ENCODE data around the gene HSPB2. TPM values are rescaled to one million over a fixed set of nuclear protein-coding genes. Genes with fewer than 3 reads are reported as not detected.

HSPB2 gene
- total RNA-seq, 4 donors from 2014 or later = 0.21 to 5.0 (median 1.7) TPM

DNA sequence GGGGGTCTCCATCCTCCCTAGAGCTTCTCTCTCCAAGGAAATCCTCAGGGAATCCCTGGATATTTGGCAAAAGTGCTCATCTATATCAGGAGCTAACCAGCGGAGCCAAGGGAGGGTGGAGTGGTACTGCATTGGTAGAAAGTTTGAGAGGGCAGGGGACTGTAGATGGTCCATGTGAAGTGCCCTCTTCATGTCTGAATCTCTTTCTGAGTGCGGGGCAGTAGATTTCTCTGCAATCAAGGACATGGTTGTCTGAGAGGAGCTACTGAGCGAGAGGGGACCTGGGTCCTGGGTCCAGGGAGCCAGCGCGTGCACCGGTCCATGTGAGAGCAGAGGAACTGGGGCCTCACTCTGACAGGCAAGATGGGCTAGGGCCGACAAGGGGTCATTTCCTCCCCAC, 25.3 kb downstream of the HSPB2 start:
- peak overlapping the region; percentile 77 to 95 (median 84) for H3K27ac ChIP-seq
- H3K9me3 ChIP-seq = no peaks in the 10 kb centered on the region
- H3K36me3 ChIP-seq = no peaks in the 10 kb centered on the region
- TF ChIP-seq EP300 (IDR thresholded peaks at IDR 0.05) = no peak
- TF ChIP-seq, protein P1, sequence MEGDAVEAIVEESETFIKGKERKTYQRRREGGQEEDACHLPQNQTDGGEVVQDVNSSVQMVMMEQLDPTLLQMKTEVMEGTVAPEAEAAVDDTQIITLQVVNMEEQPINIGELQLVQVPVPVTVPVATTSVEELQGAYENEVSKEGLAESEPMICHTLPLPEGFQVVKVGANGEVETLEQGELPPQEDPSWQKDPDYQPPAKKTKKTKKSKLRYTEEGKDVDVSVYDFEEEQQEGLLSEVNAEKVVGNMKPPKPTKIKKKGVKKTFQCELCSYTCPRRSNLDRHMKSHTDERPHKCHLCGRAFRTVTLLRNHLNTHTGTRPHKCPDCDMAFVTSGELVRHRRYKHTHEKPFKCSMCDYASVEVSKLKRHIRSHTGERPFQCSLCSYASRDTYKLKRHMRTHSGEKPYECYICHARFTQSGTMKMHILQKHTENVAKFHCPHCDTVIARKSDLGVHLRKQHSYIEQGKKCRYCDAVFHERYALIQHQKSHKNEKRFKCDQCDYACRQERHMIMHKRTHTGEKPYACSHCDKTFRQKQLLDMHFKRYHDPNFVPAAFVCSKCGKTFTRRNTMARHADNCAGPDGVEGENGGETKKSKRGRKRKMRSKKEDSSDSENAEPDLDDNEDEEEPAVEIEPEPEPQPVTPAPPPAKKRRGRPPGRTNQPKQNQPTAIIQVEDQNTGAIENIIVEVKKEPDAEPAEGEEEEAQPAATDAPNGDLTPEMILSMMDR (IDR thresholded peaks at IDR 0.05) = no peak
- TF ChIP-seq POLR2A (IDR thresholded peaks at IDR 0.05) = no peak
- H3K4me3 ChIP-seq = peak overlapping the region; percentile 49 to 88 (median 54)
- DNase-seq (ENCODE audit: low spot score in 2 of 2) = no peak
- H3K4me1 ChIP-seq = peaks cover 0 to 70% (median 29%) of the 10 kb centered on the region in 4 donors
- no peaks in the 10 kb centered on the region for H3K27me3 ChIP-seq
- WGBS, 2 donors = 46 to 57% methylated on average over 6 to 7 of the region's 7 CpGs

DNA sequence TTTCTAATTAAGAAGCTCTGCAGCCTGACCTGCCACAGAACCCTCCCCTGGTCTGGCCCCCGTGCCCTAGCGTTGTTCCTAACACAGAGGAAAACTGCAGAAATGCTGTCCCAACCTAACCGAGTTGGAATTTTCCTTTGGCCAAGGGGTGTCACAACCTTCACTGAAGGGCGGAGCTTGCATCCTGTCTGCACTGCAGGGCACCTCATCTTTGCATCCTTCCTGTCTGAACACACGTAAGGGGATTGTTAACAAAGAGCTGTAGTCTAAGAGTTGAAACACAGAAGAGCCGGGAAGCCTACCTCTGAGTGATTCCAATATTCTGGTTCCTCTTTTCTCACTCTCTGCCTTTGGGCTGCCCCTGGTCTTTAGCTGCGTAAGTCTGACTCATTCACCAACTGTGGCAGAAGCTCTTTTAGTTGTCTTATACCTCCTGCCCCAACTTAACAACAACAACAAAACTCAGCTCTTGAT, 26.2 kb downstream of the HSPB2 start:
- peaks cover 0 to 73% (median 29%) of the 10 kb centered on the region in 4 donors for H3K4me1 ChIP-seq
- H3K9me3 ChIP-seq = no peaks in the 10 kb centered on the region
- H3K4me3 ChIP-seq = peak overlapping the region in 3 of 4 donors; percentile 25 to 55 (median 54)
- DNase-seq (ENCODE audit: low spot score in 2 of 2) = no peak
- no peaks in the 10 kb centered on the region for H3K27me3 ChIP-seq
- no peak for TF ChIP-seq POLR2A (IDR thresholded peaks at IDR 0.05)
- TF ChIP-seq EP300 (IDR thresholded peaks at IDR 0.05) = peak in 1 of 2 donors; percentile 36
- TF ChIP-seq, protein P1 (IDR thresholded peaks at IDR 0.05) = no peak
- WGBS, 2 donors = 11 to 12% methylated on average over 7 of the region's 7 CpGs
- peak overlapping the region; percentile 41 to 95 (median 84) for H3K27ac ChIP-seq
- no peaks in the 10 kb centered on the region for H3K36me3 ChIP-seq

- no peak for TF ChIP-seq POLR2A (IDR thresholded peaks at IDR 0.05)
- TF ChIP-seq EP300 (IDR thresholded peaks at IDR 0.05) = no peak
- TF ChIP-seq, protein P1 (IDR thresholded peaks at IDR 0.05) = no peak
- Histone ChIP-seq H3K27ac (peak overlapping the region; percentile 41 to 95 (median 84)), H3K4me1 (peaks cover 0 to 75% (median 25%) of the 10 kb centered on the region in 4 donors), H3K36me3 (no peaks in the 10 kb centered on the region), H3K9me3 (no peaks in the 10 kb centered on the region), H3K27me3 (no peaks in the 10 kb centered on the region), H3K4me3 (no peak overlapping the region)
- no peak for DNase-seq (ENCODE audit: low spot score in 2 of 2)
- WGBS, 2 donors = 68 to 72% methylated on average over 4 of the region's 4 CpGs
Measured at GRCh38 chr11:111939836-111940604, 27.5 kb downstream of the HSPB2 start.

- H3K4me3 ChIP-seq = no peak overlapping the region
- H3K36me3 ChIP-seq = no peaks in the 10 kb centered on the region
- 55 to 68% methylated on average over 5 of the region's 5 CpGs for WGBS, 2 donors
- H3K27me3 ChIP-seq = no peaks in the 10 kb centered on the region
- peaks cover 0 to 73% (median 16%) of the 10 kb centered on the region in 4 donors for H3K4me1 ChIP-seq
- no peaks in the 10 kb centered on the region for H3K9me3 ChIP-seq
- no peak for TF ChIP-seq EP300 (IDR thresholded peaks at IDR 0.05)
- peak in 1 of 2 donors; percentile 17 for TF ChIP-seq POLR2A (IDR thresholded peaks at IDR 0.05)
- TF ChIP-seq, protein P1 (IDR thresholded peaks at IDR 0.05) = no peak
- DNase-seq (ENCODE audit: low spot score in 2 of 2) = no peak
- peak overlapping the region; percentile 46 to 95 (median 69) for H3K27ac ChIP-seq
Measured at GRCh38 chr11:111941963-111942362, 29.4 kb downstream of the HSPB2 start.

- Histone ChIP-seq H3K27me3 (no peaks in the 10 kb centered on the region), H3K27ac (peak overlapping the region in 2 of 4 donors; percentile 89 to 95), H3K36me3 (no peaks in the 10 kb centered on the region), H3K4me3 (no peak overlapping the region), H3K4me1 (peaks cover 0 to 69% (median 18%) of the 10 kb centered on the region in 4 donors), H3K9me3 (no peaks in the 10 kb centered on the region)
- no peak for DNase-seq (ENCODE audit: low spot score in 2 of 2)
- TF ChIP-seq EP300 (IDR thresholded peaks at IDR 0.05) (no peak), POLR2A (IDR thresholded peaks at IDR 0.05) (no peak)
- TF ChIP-seq, protein P1 (IDR thresholded peaks at IDR 0.05) = no peak
- 84 to 93% methylated on average over 7 of the region's 7 CpGs for WGBS, 2 donors
Measured at GRCh38 chr11:111942829-111943228, 30.3 kb downstream of the HSPB2 start.

Measured in tibial nerve (tissue), 4 donors.